Neural progenitor cell (in vitro differentiated cells): ENCODE data around the gene SLC6A18. TPM values are rescaled to one million over a fixed set of nuclear protein-coding genes. Genes with fewer than 3 reads are reported as not detected.

Experiments used
- DNase-seq: peaks from one replicate; pipeline ENCODE4 v3.0.0-alpha.2; 2016; ENCODE audit warnings: low spot score
- H2AFZ ChIP-seq: fragments of 200-600 bp; sonication (generic); replicated peaks from 2 replicates; pipeline ENCODE4 v1.6.1; 2016; ENCODE audit warnings: antibody characterized with exemption
- H3F3A ChIP-seq: fragments of 200-600 bp; sonication (generic); 2 replicates; pipeline ENCODE4 v1.6.1; 2016; ENCODE audit warnings: antibody characterized with exemption, low read depth
- H3K27ac ChIP-seq: fragments of 200-600 bp; sonication (generic); 2 replicates; pipeline ENCODE4 v1.5.1; 2016; ENCODE audit warnings: mild to moderate bottlenecking
- H3K27me3 ChIP-seq: fragments of 200-600 bp; sonication (generic); 2 replicates; pipeline ENCODE4 v1.6.1; 2016; ENCODE audit warnings: mild to moderate bottlenecking, moderate library complexity
- H3K36me3 ChIP-seq: fragments of 200-600 bp; sonication (generic); 2 replicates; pipeline ENCODE4 v1.5.1; 2016
- H3K4me1 ChIP-seq: fragments of 200-600 bp; sonication (generic); 2 replicates; pipeline ENCODE4 v1.6.1; 2016; ENCODE audit warnings: mixed run types
- H3K4me2 ChIP-seq: fragments of 200-600 bp; sonication (generic); 2 replicates; pipeline ENCODE4 v1.6.1; 2016
- H3K4me3 ChIP-seq: fragments of 200-600 bp; sonication (generic); 2 replicates; pipeline ENCODE4 v1.5.1; 2016
- H3K79me2 ChIP-seq: fragments of 200-600 bp; sonication (generic); 2 replicates; pipeline ENCODE4 v1.6.1; 2016; ENCODE audit warnings: low read depth
- H3K9ac ChIP-seq: fragments of 200-600 bp; sonication (generic); 2 replicates; pipeline ENCODE4 v1.6.1; 2016
- H3K9me3 ChIP-seq: fragments of 200-600 bp; sonication (generic); 2 replicates; pipeline ENCODE4 v1.5.1; 2016; ENCODE audit warnings: low read depth
- H4K20me1 ChIP-seq: fragments of 200-600 bp; sonication (generic); 2 replicates; pipeline ENCODE4 v1.6.1; 2016; ENCODE audit warnings: low read depth
- H3K27ac Mint-ChIP-seq: 3 replicates; pipeline ENCODE4 v1.8.0; 2021; ENCODE audit warnings: mixed read lengths
- H3K27me3 Mint-ChIP-seq: 2 replicates; pipeline ENCODE4 v1.8.0; 2022; ENCODE audit warnings: low read depth, mild to moderate bottlenecking, inconsistent platforms, moderate library complexity, mixed read lengths; ENCODE audit not compliant: insufficient read depth
- H3K36me3 Mint-ChIP-seq: 3 replicates; pipeline ENCODE4 v1.8.0; 2021; ENCODE audit warnings: mixed read lengths
- H3K4me1 Mint-ChIP-seq: 3 replicates; pipeline ENCODE4 v1.8.0; 2021; ENCODE audit warnings: mixed read lengths
- H3K4me3 Mint-ChIP-seq: 3 replicates; pipeline ENCODE4 v1.8.0; 2021; ENCODE audit warnings: mild to moderate bottlenecking, moderate library complexity, mixed read lengths
- H3K9me3 Mint-ChIP-seq: 3 replicates; pipeline ENCODE4 v1.8.0; 2020; ENCODE audit warnings: mixed read lengths
- EZH2 ChIP-seq: fragments of 200-600 bp; sonication (generic); IDR thresholded peaks from 2 replicates; pipeline ENCODE4 v1.6.1; 2017; ENCODE audit warnings: antibody characterized with exemption, mild to moderate bottlenecking, moderate library complexity
- EZH2phosphoT487 ChIP-seq: fragments of 200-600 bp; sonication (generic); IDR thresholded peaks from 2 replicates; pipeline ENCODE4 v1.6.1; 2017; ENCODE audit warnings: antibody characterized with exemption
- total RNA-seq: library from RNA; depleted of rRNA; stranded (reverse); fragments of >200 nt; gene quantifications from 2 replicates; pipeline ENCODE4 v1.2.3, GENCODE V29; 2015; ENCODE audit warnings: low replicate concordance
- TF ChIP-seq, protein P1 (sequence below): fragments of 200-600 bp; sonication (generic); IDR thresholded peaks from 2 replicates; pipeline ENCODE4 v1.5.1; 2017; ENCODE audit warnings: antibody characterized with exemption, mild to moderate bottlenecking

SLC6A18 gene
- total RNA-seq, 1 donor from 2014 or later: not detected

DNA sequence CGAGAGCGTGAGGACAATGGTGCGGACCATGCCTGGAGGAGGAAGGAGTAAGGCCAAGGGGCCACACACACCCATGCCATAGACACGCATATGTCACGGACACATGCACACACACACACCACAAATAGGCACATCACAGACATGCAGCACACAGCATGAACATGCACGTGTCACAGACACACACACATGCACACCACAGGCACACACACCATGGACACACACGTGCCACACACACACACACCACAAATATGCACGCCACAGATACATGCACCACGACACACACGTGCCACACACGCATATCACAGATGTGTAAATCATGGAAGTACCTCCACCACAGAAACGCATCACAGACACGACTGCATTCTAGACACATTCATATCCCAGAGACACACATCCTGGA lies 53.0 kb downstream of the SLC6A18 start:
- peak overlapping the region; percentile 18 for H3K4me3 Mint-ChIP-seq
- no peaks in the 10 kb centered on the region for H3K79me2 ChIP-seq
- H3K27ac Mint-ChIP-seq: no peak overlapping the region
- no peak overlapping the region for H3K9ac ChIP-seq
- peaks cover 2% of the 10 kb centered on the region for H3K27me3 Mint-ChIP-seq
- no peak overlapping the region for H3K4me2 ChIP-seq
- H3K27ac ChIP-seq: no peak overlapping the region
- no peaks in the 10 kb centered on the region for H3K36me3 ChIP-seq
- no peaks in the 10 kb centered on the region for H3K9me3 ChIP-seq
- H3K36me3 Mint-ChIP-seq: peaks cover 3% of the 10 kb centered on the region
- no peaks in the 10 kb centered on the region for H3K27me3 ChIP-seq
- no peak overlapping the region for H2AFZ ChIP-seq
- H3F3A ChIP-seq: no peaks in the 10 kb centered on the region
- no peaks in the 10 kb centered on the region for H3K4me1 Mint-ChIP-seq
- H4K20me1 ChIP-seq: no peaks in the 10 kb centered on the region
- TF ChIP-seq EZH2 (no peak), EZH2phosphoT487 (no peak)
- TF ChIP-seq, protein P1, sequence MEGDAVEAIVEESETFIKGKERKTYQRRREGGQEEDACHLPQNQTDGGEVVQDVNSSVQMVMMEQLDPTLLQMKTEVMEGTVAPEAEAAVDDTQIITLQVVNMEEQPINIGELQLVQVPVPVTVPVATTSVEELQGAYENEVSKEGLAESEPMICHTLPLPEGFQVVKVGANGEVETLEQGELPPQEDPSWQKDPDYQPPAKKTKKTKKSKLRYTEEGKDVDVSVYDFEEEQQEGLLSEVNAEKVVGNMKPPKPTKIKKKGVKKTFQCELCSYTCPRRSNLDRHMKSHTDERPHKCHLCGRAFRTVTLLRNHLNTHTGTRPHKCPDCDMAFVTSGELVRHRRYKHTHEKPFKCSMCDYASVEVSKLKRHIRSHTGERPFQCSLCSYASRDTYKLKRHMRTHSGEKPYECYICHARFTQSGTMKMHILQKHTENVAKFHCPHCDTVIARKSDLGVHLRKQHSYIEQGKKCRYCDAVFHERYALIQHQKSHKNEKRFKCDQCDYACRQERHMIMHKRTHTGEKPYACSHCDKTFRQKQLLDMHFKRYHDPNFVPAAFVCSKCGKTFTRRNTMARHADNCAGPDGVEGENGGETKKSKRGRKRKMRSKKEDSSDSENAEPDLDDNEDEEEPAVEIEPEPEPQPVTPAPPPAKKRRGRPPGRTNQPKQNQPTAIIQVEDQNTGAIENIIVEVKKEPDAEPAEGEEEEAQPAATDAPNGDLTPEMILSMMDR: no peak
- no peaks in the 10 kb centered on the region for H3K9me3 Mint-ChIP-seq
- no peak for DNase-seq
- H3K4me3 ChIP-seq: no peak overlapping the region
- H3K4me1 ChIP-seq: no peaks in the 10 kb centered on the region

DNA sequence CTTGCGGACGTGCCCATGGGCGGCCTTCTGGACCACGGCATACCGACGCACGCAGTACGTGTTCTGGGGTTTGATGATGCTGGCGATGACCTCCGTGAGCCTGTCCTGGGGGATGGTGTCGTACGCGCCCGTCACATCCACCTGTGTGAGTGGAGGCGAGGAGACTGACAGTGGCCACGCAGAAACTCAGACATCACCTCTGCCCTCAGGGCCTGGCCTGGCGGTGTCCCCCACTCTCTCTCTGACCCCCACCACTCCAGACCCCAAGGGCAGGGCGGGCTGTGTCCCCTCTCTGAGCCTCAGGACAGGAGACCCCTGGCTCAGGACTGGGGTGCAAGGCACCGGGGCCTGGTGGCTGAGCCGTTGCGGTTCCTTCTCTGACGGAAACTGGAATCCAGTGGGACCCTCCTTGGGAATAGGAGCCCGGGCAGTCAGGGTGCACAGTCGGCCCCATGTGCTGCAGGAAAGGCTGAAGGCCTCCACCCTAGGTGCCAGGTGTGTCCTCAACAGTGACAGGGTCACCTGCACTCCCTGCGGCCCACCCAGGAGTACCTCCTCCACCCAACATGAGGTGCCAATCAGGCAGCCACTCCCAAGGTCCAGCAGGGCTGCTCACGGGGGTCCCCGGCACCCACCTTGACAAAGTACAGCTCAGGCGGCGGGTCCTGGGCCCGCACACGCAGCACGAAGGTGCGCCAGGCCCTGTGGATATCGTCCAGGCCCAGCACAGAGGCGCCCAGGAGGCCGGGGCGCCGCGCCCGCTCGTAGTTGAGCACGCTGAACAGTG lies 53.7 kb downstream of the SLC6A18 start:
- Mint-ChIP-seq H3K4me3 (no peak overlapping the region), H3K9me3 (no peaks in the 10 kb centered on the region), H3K27ac (no peak overlapping the region), H3K27me3 (peaks cover 2% of the 10 kb centered on the region), H3K4me1 (no peaks in the 10 kb centered on the region), H3K36me3 (peaks cover 3% of the 10 kb centered on the region)
- no peak for TF ChIP-seq EZH2phosphoT487
- no peak for TF ChIP-seq EZH2
- TF ChIP-seq, protein P1: no peak
- H3K9ac ChIP-seq: no peak overlapping the region
- no peaks in the 10 kb centered on the region for H4K20me1 ChIP-seq
- no peak overlapping the region for H3K4me2 ChIP-seq
- no peak for DNase-seq
- H3K4me3 ChIP-seq: no peak overlapping the region
- no peak overlapping the region for H3K27ac ChIP-seq
- H3K9me3 ChIP-seq: no peaks in the 10 kb centered on the region
- no peaks in the 10 kb centered on the region for H3K4me1 ChIP-seq
- H3K36me3 ChIP-seq: no peaks in the 10 kb centered on the region
- H3K27me3 ChIP-seq: no peaks in the 10 kb centered on the region
- H2AFZ ChIP-seq: no peak overlapping the region
- H3F3A ChIP-seq: no peaks in the 10 kb centered on the region
- H3K79me2 ChIP-seq: no peaks in the 10 kb centered on the region

DNA sequence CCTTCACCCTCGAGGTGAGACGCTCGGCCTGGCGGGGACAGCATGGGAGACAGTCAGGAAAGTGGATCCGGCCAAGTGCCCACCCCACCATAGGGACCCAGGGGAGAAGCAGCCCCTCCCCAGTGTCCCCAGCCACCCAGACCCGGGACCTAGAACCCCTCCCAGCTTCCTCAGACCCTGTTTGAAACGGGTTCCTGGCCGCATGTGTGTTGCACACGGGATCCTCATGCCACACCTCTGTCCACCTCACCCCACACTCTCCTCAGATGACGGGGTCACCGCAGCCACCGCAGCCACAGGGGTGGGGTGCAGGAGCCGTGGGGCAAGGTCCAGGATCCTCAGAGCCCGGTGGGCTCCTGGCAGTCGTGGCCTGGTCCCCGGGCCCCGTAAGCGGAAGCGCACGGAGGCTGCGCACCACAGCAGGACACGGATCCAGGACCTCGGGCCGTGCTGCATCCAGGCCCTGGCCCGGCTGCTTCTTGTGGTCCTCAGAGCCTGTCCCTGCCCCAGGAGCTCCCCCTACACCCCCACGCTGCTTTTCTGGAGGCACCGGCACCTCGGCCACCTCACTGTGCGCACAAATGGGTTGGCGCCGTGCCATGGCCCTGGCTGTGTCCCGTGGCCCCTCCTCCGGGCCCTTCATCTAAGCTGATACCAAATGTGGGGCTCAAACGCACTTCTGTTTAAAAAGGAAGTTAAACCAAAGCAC lies 54.4 kb downstream of the SLC6A18 start:
- Histone ChIP-seq H3F3A (no peaks in the 10 kb centered on the region), H4K20me1 (no peaks in the 10 kb centered on the region), H3K79me2 (no peaks in the 10 kb centered on the region), H3K9ac (no peak overlapping the region), H3K4me2 (no peak overlapping the region), H3K27me3 (no peaks in the 10 kb centered on the region), H2AFZ (no peak overlapping the region), H3K27ac (no peak overlapping the region), H3K9me3 (no peaks in the 10 kb centered on the region), H3K36me3 (no peaks in the 10 kb centered on the region), H3K4me3 (no peak overlapping the region), H3K4me1 (no peaks in the 10 kb centered on the region)
- no peaks in the 10 kb centered on the region for H3K4me1 Mint-ChIP-seq
- no peak for DNase-seq
- no peaks in the 10 kb centered on the region for H3K9me3 Mint-ChIP-seq
- peaks cover 3% of the 10 kb centered on the region for H3K36me3 Mint-ChIP-seq
- no peak overlapping the region for H3K4me3 Mint-ChIP-seq
- peaks cover 2% of the 10 kb centered on the region for H3K27me3 Mint-ChIP-seq
- TF ChIP-seq, protein P1: no peak
- TF ChIP-seq EZH2phosphoT487: no peak
- no peak for TF ChIP-seq EZH2
- no peak overlapping the region for H3K27ac Mint-ChIP-seq
